GM10248 (cell line): ENCODE results near the gene PLCB4.

Experiments
- CTCF ChIA-PET: fragments of 300-600 bp; sonication (Branson Sonifier 250); formaldehyde crosslinking; extraction: SDS; loops from one replicate; lab custom pipeline; 2021; ENCODE audit warnings: antibody characterized with exemption; lab: Yijun Ruan, JAX
- POLR2A ChIA-PET: fragments of 350-650 bp; sonication (Branson Sonifier 250); formaldehyde crosslinking; extraction: SDS; loops from one replicate; lab custom pipeline; 2020; ENCODE audit warnings: antibody characterized with exemption; lab: Yijun Ruan, JAX
- DNase-seq: peaks from one replicate; pipeline ENCODE4 v3.0.0; 2012; ENCODE audit errors: extremely low spot score
- CTCF ChIP-seq: IDR thresholded peaks from 2 replicates; pipeline ENCODE4 v1.5.1; 2012; ENCODE audit warnings: mild to moderate bottlenecking, low read depth; ENCODE audit errors: extremely low read depth, missing control alignments, control extremely low read depth

Gene PLCB4

DNA sequence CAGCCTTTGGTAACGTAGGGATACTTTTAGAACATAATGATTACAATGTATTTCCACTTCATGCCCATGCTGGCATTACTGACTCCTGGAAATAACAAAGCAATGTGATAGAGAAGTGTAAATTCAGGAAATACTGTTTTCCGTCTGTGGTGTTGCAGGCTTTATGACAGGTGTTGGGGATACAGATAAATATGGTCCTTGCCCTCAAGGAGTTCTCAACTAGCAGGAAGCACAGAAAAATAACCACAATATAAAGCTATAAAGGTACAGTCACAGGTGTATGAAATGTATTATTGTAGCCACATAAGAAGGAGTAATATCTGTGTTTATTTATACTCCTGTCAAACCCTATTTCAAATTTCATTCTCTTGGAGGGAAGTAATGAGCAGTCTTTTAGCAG is 432.6 kb downstream of the PLCB4 start:
- no peak for TF ChIP-seq CTCF
- no peak for DNase-seq
- ChIA-PET POLR2A (no interaction called here), CTCF (no interaction called here)

DNA sequence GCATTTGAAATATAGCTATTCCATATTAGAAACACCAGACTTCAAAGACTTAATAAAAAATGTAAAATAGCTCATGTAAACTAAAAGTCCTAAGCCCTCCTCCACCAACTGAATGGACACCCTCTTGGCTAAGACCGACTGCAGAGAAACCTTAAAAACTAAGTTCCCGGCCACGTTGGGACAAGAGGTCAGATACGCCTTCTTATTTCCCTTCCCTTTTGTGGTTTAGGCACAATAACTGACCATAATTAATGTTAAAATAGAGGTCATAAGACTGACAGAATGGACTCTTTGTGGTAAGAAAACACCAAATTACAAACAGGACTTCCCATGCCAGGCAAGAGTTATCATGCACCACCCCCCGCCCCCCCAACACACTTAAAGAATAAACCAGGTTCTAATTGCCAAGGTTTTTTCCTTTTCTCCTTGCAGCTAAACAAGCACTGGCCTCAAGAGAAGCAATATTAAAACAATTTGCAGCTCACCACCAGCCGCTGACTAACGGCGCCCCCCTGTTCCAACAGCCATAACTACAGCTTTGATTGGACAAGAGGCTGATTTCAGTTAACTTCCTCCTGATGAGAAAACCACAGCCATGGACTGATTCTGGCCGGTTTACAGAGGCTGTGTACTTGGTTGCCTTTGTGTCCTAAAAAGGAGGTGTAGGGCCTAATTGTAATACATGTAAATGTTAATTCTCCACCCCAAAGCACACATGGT is 434.8 kb downstream of the PLCB4 start:
- POLR2A ChIA-PET, result no interaction called here

GRCh38 chr20:9506280-9506821 is 437.5 kb downstream of the PLCB4 start:
- TF ChIP-seq CTCF, result no peak
- CTCF ChIA-PET, result no interaction called here
- POLR2A ChIA-PET, result no interaction called here
- DNase-seq, result no peak

More for the DNA sequence above, 434.8 kb downstream of the PLCB4 start:
- CTCF ChIA-PET, result interaction anchor here (1.1 kb wide), 1 partner anchor 20 kb away, joined by 3 read pairs; no protein-coding TSS in a partner anchor
- no peak for TF ChIP-seq CTCF
- no peak for DNase-seq

GRCh38 chr20:9506964-9507369 is 438.1 kb downstream of the PLCB4 start:
- ChIA-PET POLR2A (no interaction called here), CTCF (no interaction called here)
- DNase-seq, result no peak
- TF ChIP-seq CTCF, result no peak

DNA sequence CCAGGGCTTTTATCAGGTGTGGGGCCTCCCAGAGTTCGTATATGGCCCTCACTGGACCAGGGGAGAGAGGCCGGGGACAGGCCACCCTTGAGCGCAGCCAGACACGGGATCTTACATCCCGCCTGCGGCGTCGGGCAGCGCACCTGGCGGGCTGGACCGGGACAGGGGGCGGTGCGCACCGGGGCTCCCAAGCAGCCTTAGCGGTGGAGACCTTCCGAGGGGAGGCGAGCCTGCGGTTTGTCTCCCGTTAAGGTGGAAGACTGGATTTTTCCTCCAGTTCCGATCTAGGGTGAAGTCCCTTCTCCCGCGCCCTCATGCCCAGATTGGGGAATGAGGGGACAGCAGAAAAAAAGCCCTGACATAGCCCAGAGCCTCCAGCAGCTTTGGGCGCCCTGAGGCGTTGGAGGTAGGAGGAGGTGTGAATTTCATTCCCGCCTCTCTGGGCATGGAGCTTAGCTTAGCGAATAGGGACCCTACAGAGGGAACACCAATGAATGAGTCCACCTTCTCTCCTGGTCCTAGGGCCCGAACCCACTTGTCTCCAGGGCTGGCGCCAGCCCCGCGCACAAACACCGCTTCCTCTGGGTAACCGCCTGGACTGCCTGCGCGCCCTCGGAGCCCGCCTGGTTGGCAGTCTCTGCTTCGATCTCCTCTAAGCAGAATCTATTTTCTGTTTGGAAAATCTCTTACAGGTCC is 438.8 kb downstream of the PLCB4 start:
- no peak for TF ChIP-seq CTCF
- CTCF ChIA-PET, result no interaction called here
- DNase-seq, result no peak
- POLR2A ChIA-PET, result no interaction called here

DNA sequence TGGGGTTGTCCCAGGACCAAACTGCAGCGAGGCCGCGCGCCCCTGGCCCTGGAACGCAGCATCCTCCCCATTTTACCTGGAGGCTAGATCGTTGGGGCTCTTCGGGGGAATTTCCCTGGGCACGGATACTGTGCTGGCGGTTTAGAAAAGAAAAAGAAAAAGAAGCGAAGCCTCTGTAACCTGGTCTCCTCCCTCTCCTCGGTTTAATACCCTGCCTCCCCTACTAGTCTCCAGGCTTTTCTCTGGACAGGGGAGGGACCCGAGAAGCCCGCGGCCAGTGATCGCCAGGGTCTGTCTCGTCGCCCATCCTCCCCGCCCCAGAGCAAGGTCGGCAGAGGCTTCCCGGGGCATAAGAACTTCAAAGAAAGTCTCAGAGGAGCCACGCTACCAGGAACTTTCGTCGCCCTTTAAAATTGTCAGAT is 439.4 kb downstream of the PLCB4 start:
- ChIA-PET POLR2A (no interaction called here), CTCF (no interaction called here)
- DNase-seq, result no peak
- no peak for TF ChIP-seq CTCF
